ENCODE results near the gene FAM53B. TPM values are rescaled to one million over a fixed set of nuclear protein-coding genes. Genes with fewer than 3 reads are reported as not detected.

The FAM53B gene
- total RNA-seq, 1 experiment from 2014 or later: 11.2 TPM

GRCh38 chr10:124756156-124756903 lies 12.2 kb upstream of the FAM53B start:
- CTCF ChIA-PET: no interaction called here
- Mint-ChIP-seq H3K9me3 (ENCODE audit: low read depth, unreplicated experiment) (no peaks in the 10 kb centered on the region), H3K27ac (ENCODE audit: unreplicated experiment) (no peak overlapping the region), H3K27me3 (ENCODE audit: unreplicated experiment) (no peaks in the 10 kb centered on the region), H3K4me3 (ENCODE audit: low read depth, unreplicated experiment) (no peak overlapping the region), H3K4me1 (ENCODE audit: low read depth, unreplicated experiment) (no peaks in the 10 kb centered on the region), H3K36me3 (ENCODE audit: insufficient read depth, unreplicated experiment) (no peaks in the 10 kb centered on the region)
- no peak for TF ChIP-seq CTCF (IDR thresholded peaks at IDR 0.05; ENCODE audit: unreplicated experiment)
- intact Hi-C loops (cut with micrococcal nuclease; ENCODE audit: unreplicated experiment): no loop called here
- no peak for DNase-seq
- no TSS peak for BruUV-seq (replicated peaks)

GRCh38 chr10:124755581-124755980 lies 11.4 kb upstream of the FAM53B start:
- no peak overlapping the region for H3K4me3 Mint-ChIP-seq (ENCODE audit: low read depth, unreplicated experiment)
- no peak overlapping the region for H3K27ac Mint-ChIP-seq (ENCODE audit: unreplicated experiment)
- TF ChIP-seq CTCF (IDR thresholded peaks at IDR 0.05; ENCODE audit: unreplicated experiment): no peak
- CTCF ChIA-PET: no interaction called here
- no peak for DNase-seq
- H3K4me1 Mint-ChIP-seq (ENCODE audit: low read depth, unreplicated experiment): no peaks in the 10 kb centered on the region
- intact Hi-C loops (cut with micrococcal nuclease; ENCODE audit: unreplicated experiment): no loop called here
- no peaks in the 10 kb centered on the region for H3K36me3 Mint-ChIP-seq (ENCODE audit: insufficient read depth, unreplicated experiment)
- no TSS peak for BruUV-seq (replicated peaks)
- H3K27me3 Mint-ChIP-seq (ENCODE audit: unreplicated experiment): no peaks in the 10 kb centered on the region
- H3K9me3 Mint-ChIP-seq (ENCODE audit: low read depth, unreplicated experiment): no peaks in the 10 kb centered on the region

- Mint-ChIP-seq H3K27me3 (ENCODE audit: unreplicated experiment) (no peaks in the 10 kb centered on the region), H3K9me3 (ENCODE audit: low read depth, unreplicated experiment) (no peaks in the 10 kb centered on the region), H3K36me3 (ENCODE audit: insufficient read depth, unreplicated experiment) (no peaks in the 10 kb centered on the region), H3K4me1 (ENCODE audit: low read depth, unreplicated experiment) (no peaks in the 10 kb centered on the region), H3K27ac (ENCODE audit: unreplicated experiment) (no peak overlapping the region), H3K4me3 (ENCODE audit: low read depth, unreplicated experiment) (no peak overlapping the region)
- BruUV-seq (replicated peaks): no TSS peak
- no peak for DNase-seq
- intact Hi-C loops (cut with micrococcal nuclease; ENCODE audit: unreplicated experiment): no loop called here
- TF ChIP-seq CTCF (IDR thresholded peaks at IDR 0.05; ENCODE audit: unreplicated experiment): no peak
- CTCF ChIA-PET: no interaction called here
These were observed 10.0 kb upstream of the FAM53B start for GRCh38 chr10:124754227-124754626.

DNA sequence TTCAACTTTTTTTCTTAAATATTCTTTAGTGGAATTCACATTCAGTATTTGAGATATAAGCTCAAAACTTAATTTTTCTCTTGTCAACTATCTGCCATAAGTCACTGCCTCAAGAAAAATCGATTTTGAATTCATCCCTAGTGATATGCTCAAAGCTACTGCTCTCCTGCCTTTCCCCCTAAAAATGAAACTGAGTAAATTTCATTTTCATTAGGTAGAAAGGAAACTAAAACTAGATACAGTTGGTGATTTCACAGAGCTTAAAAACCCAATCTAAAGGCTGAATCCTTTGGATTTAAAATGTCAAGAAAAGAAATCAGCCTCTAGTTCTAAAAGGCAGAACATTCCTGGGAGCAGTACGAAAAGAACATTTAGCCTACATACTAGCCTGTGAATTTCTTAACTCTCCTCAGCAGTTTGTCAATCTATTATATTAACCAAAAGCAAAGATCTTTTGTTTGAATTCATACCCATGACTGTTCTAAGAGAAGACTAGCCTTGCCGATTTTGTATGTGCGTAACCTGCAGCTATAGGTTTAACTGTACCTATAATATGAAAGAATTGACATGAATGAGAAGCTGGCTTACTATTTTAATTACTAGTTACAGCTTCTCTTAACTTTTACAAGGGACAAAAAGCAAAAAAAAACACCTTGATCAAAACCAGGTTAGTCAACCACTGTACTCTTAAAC lies 4.9 kb upstream of the FAM53B start:
- no peaks in the 10 kb centered on the region for H3K4me1 Mint-ChIP-seq (ENCODE audit: low read depth, unreplicated experiment)
- H3K4me3 Mint-ChIP-seq (ENCODE audit: low read depth, unreplicated experiment): no peak overlapping the region
- no peak for DNase-seq
- intact Hi-C loops (cut with micrococcal nuclease; ENCODE audit: unreplicated experiment): loop anchor here (10.0 kb wide), 1 partner anchor 134 kb away; no protein-coding TSS in a partner anchor
- CTCF ChIA-PET: no interaction called here
- no peak overlapping the region for H3K27ac Mint-ChIP-seq (ENCODE audit: unreplicated experiment)
- H3K27me3 Mint-ChIP-seq (ENCODE audit: unreplicated experiment): no peaks in the 10 kb centered on the region
- no peak for TF ChIP-seq CTCF (IDR thresholded peaks at IDR 0.05; ENCODE audit: unreplicated experiment)
- no TSS peak for BruUV-seq (replicated peaks)
- no peaks in the 10 kb centered on the region for H3K9me3 Mint-ChIP-seq (ENCODE audit: low read depth, unreplicated experiment)
- H3K36me3 Mint-ChIP-seq (ENCODE audit: insufficient read depth, unreplicated experiment): no peaks in the 10 kb centered on the region

Data from Calu3 (cell line).